ENCODE data around the gene PRDX5.

PRDX5 gene

GRCh38 chr11:64349025-64349387 is 31.1 kb downstream of the PRDX5 start:
- Histone ChIP-seq H3K9me2 (ENCODE audit: low read depth, low read length) (no peaks in the 10 kb centered on the region), H3K4me1 (ENCODE audit: insufficient read depth, low read length, severe bottlenecking) (no peaks in the 10 kb centered on the region), H3K4me2 (ENCODE audit: low read length) (no peak overlapping the region), H3K36me3 (ENCODE audit: insufficient read depth, low read length) (peaks cover 40% of the 10 kb centered on the region; the same call in 1 of the 2 replicates), H3K9me3 (ENCODE audit: low read length) (no peaks in the 10 kb centered on the region), H3K9ac (ENCODE audit: low read length) (no peak overlapping the region), H3K79me2 (ENCODE audit: insufficient read depth, low read length) (no peaks in the 10 kb centered on the region), H2AFZ (ENCODE audit: low read length) (no peak overlapping the region), H3K4me3 (ENCODE audit: low read depth, low read length, poor library complexity, severe bottlenecking) (no peak overlapping the region), H3K27ac (ENCODE audit: low read depth, low read length, poor library complexity, severe bottlenecking) (no peak overlapping the region), H3F3A (ENCODE audit: insufficient read depth, low read length) (no peaks in the 10 kb centered on the region), H4K20me1 (ENCODE audit: insufficient read depth, low read length) (no peaks in the 10 kb centered on the region), H3K27me3 (ENCODE audit: insufficient read depth, low read length) (no peaks in the 10 kb centered on the region)
- TF ChIP-seq EZH2 (IDR thresholded peaks at IDR 0.05; ENCODE audit: borderline replicate concordance, low read length), result no peak
- TF ChIP-seq CTCF (IDR thresholded peaks at IDR 0.05; ENCODE audit: low read length), result no peak

GRCh38 chr11:64349404-64349803 is 31.5 kb downstream of the PRDX5 start:
- Histone ChIP-seq H3K4me1 (ENCODE audit: insufficient read depth, low read length, severe bottlenecking) (no peaks in the 10 kb centered on the region), H3K9ac (ENCODE audit: low read length) (no peak overlapping the region), H3K36me3 (ENCODE audit: insufficient read depth, low read length) (peaks cover 36% of the 10 kb centered on the region; the same call in 1 of the 2 replicates), H3F3A (ENCODE audit: insufficient read depth, low read length) (no peaks in the 10 kb centered on the region), H3K27me3 (ENCODE audit: insufficient read depth, low read length) (no peaks in the 10 kb centered on the region), H3K27ac (ENCODE audit: low read depth, low read length, poor library complexity, severe bottlenecking) (no peak overlapping the region), H3K4me3 (ENCODE audit: low read depth, low read length, poor library complexity, severe bottlenecking) (no peak overlapping the region), H2AFZ (ENCODE audit: low read length) (no peak overlapping the region), H4K20me1 (ENCODE audit: insufficient read depth, low read length) (no peaks in the 10 kb centered on the region), H3K9me3 (ENCODE audit: low read length) (no peaks in the 10 kb centered on the region), H3K9me2 (ENCODE audit: low read depth, low read length) (no peaks in the 10 kb centered on the region), H3K4me2 (ENCODE audit: low read length) (no peak overlapping the region), H3K79me2 (ENCODE audit: insufficient read depth, low read length) (no peaks in the 10 kb centered on the region)
- TF ChIP-seq EZH2 (IDR thresholded peaks at IDR 0.05; ENCODE audit: borderline replicate concordance, low read length), result no peak
- TF ChIP-seq CTCF (IDR thresholded peaks at IDR 0.05; ENCODE audit: low read length), result no peak

- Histone ChIP-seq H3K9me3 (ENCODE audit: low read length) (no peaks in the 10 kb centered on the region), H3K27me3 (ENCODE audit: insufficient read depth, low read length) (no peaks in the 10 kb centered on the region), H4K20me1 (ENCODE audit: insufficient read depth, low read length) (no peaks in the 10 kb centered on the region), H3K27ac (ENCODE audit: low read depth, low read length, poor library complexity, severe bottlenecking) (no peak overlapping the region), H3K4me2 (ENCODE audit: low read length) (no peak overlapping the region), H3K4me3 (ENCODE audit: low read depth, low read length, poor library complexity, severe bottlenecking) (no peak overlapping the region), H3K79me2 (ENCODE audit: insufficient read depth, low read length) (no peaks in the 10 kb centered on the region), H2AFZ (ENCODE audit: low read length) (no peak overlapping the region), H3K36me3 (ENCODE audit: insufficient read depth, low read length) (peaks cover 29% of the 10 kb centered on the region; the same call in 1 of the 2 replicates), H3K9ac (ENCODE audit: low read length) (no peak overlapping the region), H3F3A (ENCODE audit: insufficient read depth, low read length) (no peaks in the 10 kb centered on the region), H3K9me2 (ENCODE audit: low read depth, low read length) (no peaks in the 10 kb centered on the region), H3K4me1 (ENCODE audit: insufficient read depth, low read length, severe bottlenecking) (no peaks in the 10 kb centered on the region)
- TF ChIP-seq CTCF (IDR thresholded peaks at IDR 0.05; ENCODE audit: low read length), result no peak
- no peak for TF ChIP-seq EZH2 (IDR thresholded peaks at IDR 0.05; ENCODE audit: borderline replicate concordance, low read length)
Observed at GRCh38 chr11:64351136-64351631, 33.3 kb downstream of the PRDX5 start.

Measured in OCI-LY1 (cell line).